ENCODE results near the gene PXDN.
A peak's percentile ranks its signal among the peaks of the same experiment; 100 is the strongest.
"Not testable (repeated sequence)": the region's sequence is repeated elsewhere in the genome, so short reads cannot be mapped to it uniquely, and the experiment has no call there.

Gene PXDN

GRCh38 chr2:1707771-1708418, 36.4 kb downstream of the PXDN start (continued):
- TF ChIP-seq ZBTB11 (tag by site-specific recombination; conservative IDR thresholded peaks at IDR 0.05; ENCODE audit: low read depth) (0 out of 2 replicates have a peak, but pooled peaks have one; percentile 17), FEZF1 (tag by site-specific recombination; IDR thresholded peaks at IDR 0.05) (peak; percentile 29; the same call in 1 of the 2 replicates)

- POLR2A ChIA-PET; H3K4me1 ChIP-seq (ENCODE audit: control insufficient read depth, insufficient read depth, low read length): not testable (repeated sequence)
These were observed 38.0 kb downstream of the PXDN start for GRCh38 chr2:1706089-1706841.

GRCh38 chr2:1705557-1706076, 38.7 kb downstream of the PXDN start:
- Histone ChIP-seq H3K27ac (ENCODE audit: extremely low read depth, low read depth, low read length) (no peak overlapping the region), H3K4me3 (ENCODE audit: low read depth, low read length) (no peak overlapping the region), H3K36me3 (ENCODE audit: control insufficient read depth in 2 of 2, insufficient read depth in 1 of 2, low read length in 2 of 2) (no peaks in the 10 kb centered on the region), H3K9me3 (ENCODE audit: control insufficient read depth, insufficient read depth, low read depth, low read length) (no peaks in the 10 kb centered on the region), H3K4me1 (ENCODE audit: control insufficient read depth, insufficient read depth, low read length) (peaks cover 4% of the 10 kb centered on the region; the same call in 1 of the 2 replicates)
- POLR2A ChIA-PET = no interaction called here
- TF ChIP-seq ZNF239 (tag by site-specific recombination; IDR thresholded peaks at IDR 0.05) (no peak), ZNF112 (tag by site-specific recombination; IDR thresholded peaks at IDR 0.05) (no peak), ZNF266 (tag by site-specific recombination; IDR thresholded peaks at IDR 0.05; ENCODE audit: low read depth) (no peak), SALL2 (tag by site-specific recombination; IDR thresholded peaks at IDR 0.05; ENCODE audit: borderline replicate concordance) (no peak), ZNF391 (tag by site-specific recombination; IDR thresholded peaks at IDR 0.05; ENCODE audit: borderline replicate concordance, low read depth) (no peak), ZNF521 (tag by site-specific recombination; IDR thresholded peaks at IDR 0.05) (no peak), PRDM2 (tag by site-specific recombination; IDR thresholded peaks at IDR 0.05; ENCODE audit: borderline replicate concordance) (no peak), ZNF19 (tag by site-specific recombination; IDR thresholded peaks at IDR 0.05; ENCODE audit: low read depth) (no peak), ZNF221 (tag by site-specific recombination; IDR thresholded peaks at IDR 0.05; ENCODE audit: borderline replicate concordance) (no peak), ZBTB1 (tag by site-specific recombination; IDR thresholded peaks at IDR 0.05) (no peak), OVOL3 (tag by site-specific recombination; IDR thresholded peaks at IDR 0.05) (no peak), ZNF114 (tag by site-specific recombination; IDR thresholded peaks at IDR 0.05) (no peak)
- CTCF ChIA-PET = no interaction called here

More at GRCh38 chr2:1706089-1706841, 38.0 kb downstream of the PXDN start:
- H3K4me3 ChIP-seq (ENCODE audit: low read depth, low read length); H3K36me3 ChIP-seq (ENCODE audit: control insufficient read depth in 2 of 2, insufficient read depth in 1 of 2, low read length in 2 of 2); H3K27ac ChIP-seq (ENCODE audit: extremely low read depth, low read depth, low read length); H3K9me3 ChIP-seq (ENCODE audit: control insufficient read depth, insufficient read depth, low read depth, low read length); CTCF ChIA-PET: not testable (repeated sequence)

All from HEK293 (cell line).